ENCODE measurements around the gene HDAC4. TPM values are rescaled to one million over a fixed set of nuclear protein-coding genes. Genes with fewer than 3 reads are reported as not detected.

Gene HDAC4
- total RNA-seq, 1 experiment from 2014 or later, result 6.4 TPM

- DNase-seq (ENCODE audit: low spot score), result no peak
Observed at GRCh38 chr2:239033801-239034560, 366.8 kb downstream of the HDAC4 start.

- DNase-seq (ENCODE audit: low spot score), result no peak
Observed at GRCh38 chr2:239029958-239030357, 370.9 kb downstream of the HDAC4 start.

GRCh38 chr2:239028253-239028619 is 372.6 kb downstream of the HDAC4 start:
- no peak for DNase-seq (ENCODE audit: low spot score)

GRCh38 chr2:239027391-239028252 is 373.2 kb downstream of the HDAC4 start:
- DNase-seq (ENCODE audit: low spot score), result no peak

- no peak for DNase-seq (ENCODE audit: low spot score)
Observed at GRCh38 chr2:239026711-239027361, 374.0 kb downstream of the HDAC4 start.

- no peak for DNase-seq (ENCODE audit: low spot score)
Observed at GRCh38 chr2:239025951-239026461, 374.8 kb downstream of the HDAC4 start.

- DNase-seq (ENCODE audit: low spot score), result no peak
Observed at GRCh38 chr2:239025096-239025801, 375.6 kb downstream of the HDAC4 start.

GRCh38 chr2:239024226-239024625 is 376.6 kb downstream of the HDAC4 start:
- no peak for DNase-seq (ENCODE audit: low spot score)

GRCh38 chr2:239022437-239023260 is 378.2 kb downstream of the HDAC4 start:
- no peak for DNase-seq (ENCODE audit: low spot score)

- DNase-seq (ENCODE audit: low spot score), result no peak
Observed at GRCh38 chr2:239021651-239022436, 379.0 kb downstream of the HDAC4 start.

GRCh38 chr2:239021224-239021623 is 379.6 kb downstream of the HDAC4 start:
- no peak for DNase-seq (ENCODE audit: low spot score)

- no peak for DNase-seq (ENCODE audit: low spot score)
Observed at GRCh38 chr2:239020541-239021041, 380.2 kb downstream of the HDAC4 start.

- no peak for DNase-seq (ENCODE audit: low spot score)
Observed at GRCh38 chr2:239019183-239019581, 381.6 kb downstream of the HDAC4 start.

- no peak for DNase-seq (ENCODE audit: low spot score)
Observed at GRCh38 chr2:239018271-239019182, 382.3 kb downstream of the HDAC4 start.

GRCh38 chr2:239017491-239018098 is 383.2 kb downstream of the HDAC4 start:
- no peak for DNase-seq (ENCODE audit: low spot score)

- DNase-seq (ENCODE audit: low spot score), result no peak
Observed at GRCh38 chr2:239015901-239016675, 384.7 kb downstream of the HDAC4 start.

- DNase-seq (ENCODE audit: low spot score), result no peak
Observed at GRCh38 chr2:239015218-239015900, 385.5 kb downstream of the HDAC4 start.

Measured in H4 (cell line).